Measurements from ENCODE around the gene KCNG3.

The KCNG3 gene

DNA sequence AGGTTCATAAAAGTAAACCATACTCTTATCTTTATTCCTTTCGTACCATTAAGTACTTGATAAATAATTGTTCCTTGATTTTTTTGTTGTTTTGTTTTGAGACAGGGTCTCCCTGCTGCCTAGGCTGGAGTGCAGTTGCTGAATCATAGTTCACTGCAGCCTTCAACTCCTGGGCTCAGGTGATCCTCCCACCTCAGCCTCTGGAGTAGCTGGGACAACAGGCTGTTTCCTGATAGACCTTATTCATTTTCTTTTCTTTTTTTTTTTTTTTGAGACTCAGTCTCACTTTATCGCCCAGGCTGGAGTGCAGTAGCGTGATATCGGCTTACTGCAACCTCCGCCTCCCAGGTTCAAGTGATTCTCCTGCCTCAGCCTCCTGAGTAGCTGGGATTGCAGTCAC is 5.5 kb downstream of the KCNG3 start:
- Histone ChIP-seq H3F3A (ENCODE audit: insufficient read depth) (peaks cover 12% of the 10 kb centered on the region; the same call in 1 of the 2 replicates), H3K4me2 (ENCODE audit: low read depth, low read length, poor library complexity, severe bottlenecking) (no peak overlapping the region), H3K9ac (ENCODE audit: low read length) (no peak overlapping the region), H4K20me1 (ENCODE audit: low read depth, low read length) (no peaks in the 10 kb centered on the region), H3K4me3 (ENCODE audit: insufficient read depth, low read length, poor library complexity, severe bottlenecking) (no peak overlapping the region), H3K27ac (ENCODE audit: low read depth, low read length) (no peak overlapping the region), H3K9me2 (replicated peaks; ENCODE audit: insufficient read depth, low read length) (no peaks in the 10 kb centered on the region), H3K79me2 (ENCODE audit: insufficient read depth, low read length) (no peaks in the 10 kb centered on the region), H3K36me3 (ENCODE audit: low read length) (no peaks in the 10 kb centered on the region), H2AFZ (ENCODE audit: low read depth, low read length, severe bottlenecking) (no peak overlapping the region), H3K27me3 (ENCODE audit: low read length) (no peaks in the 10 kb centered on the region), H3K9me3 (ENCODE audit: insufficient read depth, low read length) (no peaks in the 10 kb centered on the region)
- no peak for TF ChIP-seq EZH2phosphoT487 (conservative IDR thresholded peaks at IDR 0.05; ENCODE audit: low read length)
- TF ChIP-seq, protein P1, sequence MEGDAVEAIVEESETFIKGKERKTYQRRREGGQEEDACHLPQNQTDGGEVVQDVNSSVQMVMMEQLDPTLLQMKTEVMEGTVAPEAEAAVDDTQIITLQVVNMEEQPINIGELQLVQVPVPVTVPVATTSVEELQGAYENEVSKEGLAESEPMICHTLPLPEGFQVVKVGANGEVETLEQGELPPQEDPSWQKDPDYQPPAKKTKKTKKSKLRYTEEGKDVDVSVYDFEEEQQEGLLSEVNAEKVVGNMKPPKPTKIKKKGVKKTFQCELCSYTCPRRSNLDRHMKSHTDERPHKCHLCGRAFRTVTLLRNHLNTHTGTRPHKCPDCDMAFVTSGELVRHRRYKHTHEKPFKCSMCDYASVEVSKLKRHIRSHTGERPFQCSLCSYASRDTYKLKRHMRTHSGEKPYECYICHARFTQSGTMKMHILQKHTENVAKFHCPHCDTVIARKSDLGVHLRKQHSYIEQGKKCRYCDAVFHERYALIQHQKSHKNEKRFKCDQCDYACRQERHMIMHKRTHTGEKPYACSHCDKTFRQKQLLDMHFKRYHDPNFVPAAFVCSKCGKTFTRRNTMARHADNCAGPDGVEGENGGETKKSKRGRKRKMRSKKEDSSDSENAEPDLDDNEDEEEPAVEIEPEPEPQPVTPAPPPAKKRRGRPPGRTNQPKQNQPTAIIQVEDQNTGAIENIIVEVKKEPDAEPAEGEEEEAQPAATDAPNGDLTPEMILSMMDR (IDR thresholded peaks at IDR 0.05; ENCODE audit: insufficient read depth, low read length, poor library complexity, severe bottlenecking) = no peak

GRCh38 chr2:42486145-42486906 is 7.5 kb downstream of the KCNG3 start:
- no peak overlapping the region for H3K9ac ChIP-seq (ENCODE audit: low read length)
- H3K9me3 ChIP-seq (ENCODE audit: insufficient read depth, low read length) = no peaks in the 10 kb centered on the region
- no peak overlapping the region for H3K4me2 ChIP-seq (ENCODE audit: low read depth, low read length, poor library complexity, severe bottlenecking)
- H3K27me3 ChIP-seq (ENCODE audit: low read length) = no peaks in the 10 kb centered on the region
- TF ChIP-seq, protein P1 (IDR thresholded peaks at IDR 0.05; ENCODE audit: insufficient read depth, low read length, poor library complexity, severe bottlenecking) = no peak
- TF ChIP-seq EZH2phosphoT487 (conservative IDR thresholded peaks at IDR 0.05; ENCODE audit: low read length) = no peak
- no peaks in the 10 kb centered on the region for H3K36me3 ChIP-seq (ENCODE audit: low read length)
- H3K27ac ChIP-seq (ENCODE audit: low read depth, low read length) = no peak overlapping the region
- no peaks in the 10 kb centered on the region for H3K79me2 ChIP-seq (ENCODE audit: insufficient read depth, low read length)
- H2AFZ ChIP-seq (ENCODE audit: low read depth, low read length, severe bottlenecking) = no peak overlapping the region
- H4K20me1 ChIP-seq (ENCODE audit: low read depth, low read length) = no peaks in the 10 kb centered on the region
- peaks cover 4% of the 10 kb centered on the region; the same call in 1 of the 2 replicates for H3F3A ChIP-seq (ENCODE audit: insufficient read depth)
- no peak overlapping the region for H3K4me3 ChIP-seq (ENCODE audit: insufficient read depth, low read length, poor library complexity, severe bottlenecking)
- H3K9me2 ChIP-seq (replicated peaks; ENCODE audit: insufficient read depth, low read length) = no peaks in the 10 kb centered on the region

DNA sequence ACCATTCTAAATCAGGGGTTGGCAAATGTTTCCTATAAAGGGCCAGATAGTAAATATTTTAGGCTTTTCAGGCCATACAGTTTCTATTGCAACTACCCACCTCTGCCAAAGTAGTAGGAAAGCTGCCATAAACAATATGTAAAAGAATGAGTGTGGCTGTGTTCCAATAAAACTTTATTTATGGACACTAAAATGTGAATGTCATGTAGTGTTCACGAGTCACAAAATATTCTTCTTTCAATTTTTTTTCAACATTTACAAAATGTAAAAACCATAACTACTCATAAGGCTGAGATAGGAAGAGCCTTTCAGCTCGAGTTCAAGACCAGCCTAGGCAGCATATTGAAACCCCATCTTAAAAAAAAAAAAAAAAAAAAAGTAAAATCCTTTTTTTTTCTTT is 13.4 kb downstream of the KCNG3 start:
- TF ChIP-seq EZH2phosphoT487 (conservative IDR thresholded peaks at IDR 0.05; ENCODE audit: low read length) = no peak
- TF ChIP-seq, protein P1 (IDR thresholded peaks at IDR 0.05; ENCODE audit: insufficient read depth, low read length, poor library complexity, severe bottlenecking) = no peak
- H3K4me2 ChIP-seq (ENCODE audit: low read depth, low read length, poor library complexity, severe bottlenecking) = no peak overlapping the region
- H3K79me2 ChIP-seq (ENCODE audit: insufficient read depth, low read length) = no peaks in the 10 kb centered on the region
- no peaks in the 10 kb centered on the region for H3K9me2 ChIP-seq (replicated peaks; ENCODE audit: insufficient read depth, low read length)
- no peaks in the 10 kb centered on the region for H3K27me3 ChIP-seq (ENCODE audit: low read length)
- H2AFZ ChIP-seq (ENCODE audit: low read depth, low read length, severe bottlenecking) = no peak overlapping the region
- H3K9me3 ChIP-seq (ENCODE audit: insufficient read depth, low read length) = no peaks in the 10 kb centered on the region
- no peaks in the 10 kb centered on the region for H4K20me1 ChIP-seq (ENCODE audit: low read depth, low read length)
- H3F3A ChIP-seq (ENCODE audit: insufficient read depth) = no peaks in the 10 kb centered on the region
- no peak overlapping the region for H3K4me3 ChIP-seq (ENCODE audit: insufficient read depth, low read length, poor library complexity, severe bottlenecking)
- H3K27ac ChIP-seq (ENCODE audit: low read depth, low read length) = no peak overlapping the region
- H3K36me3 ChIP-seq (ENCODE audit: low read length) = no peaks in the 10 kb centered on the region
- no peak overlapping the region for H3K9ac ChIP-seq (ENCODE audit: low read length)
